ENCODE results near the gene NR5A2. TPM values are rescaled to one million over a fixed set of nuclear protein-coding genes. Genes with fewer than 3 reads are reported as not detected.
A peak's percentile ranks its signal among the peaks of the same experiment; 100 is the strongest.

NR5A2 gene
- total RNA-seq, 1 experiment from 2014 or later = 2.1 TPM

- DNase-seq = no peak
- Histone ChIP-seq H3K36me3 (ENCODE audit: low read depth) (no peaks in the 10 kb centered on the region), H4K20me1 (ENCODE audit: insufficient read depth) (no peaks in the 10 kb centered on the region), H3K27me3 (ENCODE audit: insufficient read depth, low read depth) (no peaks in the 10 kb centered on the region), H3K79me2 (ENCODE audit: low read depth) (no peaks in the 10 kb centered on the region), H3K9me2 (ENCODE audit: insufficient read depth) (no peaks in the 10 kb centered on the region), H3K9me3 (ENCODE audit: insufficient read depth, low read depth) (0 out of 2 replicates have a peak, but pooled peaks cover 4% of the 10 kb centered on the region), H3K4me1 (replicated peaks; ENCODE audit: insufficient read depth) (peaks cover 37% of the 10 kb centered on the region), H3K4me3 (no peak overlapping the region), H3K27ac (peak overlapping the region; percentile 53; the same call in 1 of the 2 replicates), H3K4me2 (peak overlapping the region; percentile 45), H2AFZ (no peak overlapping the region), H3F3A (ENCODE audit: insufficient read depth, low read depth) (peaks cover 32% of the 10 kb centered on the region)
- BruUV-seq (replicated peaks) = no TSS peak
- intact Hi-C loops (cut with micrococcal nuclease; ENCODE audit: unreplicated experiment) = no loop called here
- CTCF ChIA-PET = no interaction called here
- TF ChIP-seq EZH2 (IDR thresholded peaks at IDR 0.05; ENCODE audit: low read depth) (no peak), CTCF (conservative IDR thresholded peaks at IDR 0.05) (no peak)
- POLR2A ChIA-PET (ENCODE audit: unreplicated experiment) = no interaction called here
These were observed 101.7 kb downstream of the NR5A2 start for GRCh38 chr1:200128944-200129879.

- intact Hi-C loops (cut with micrococcal nuclease; ENCODE audit: unreplicated experiment) = loop anchor here (5.0 to 10.0 kb wide), 2 partner anchors 174 to 443 kb away; no protein-coding TSS in a partner anchor
- H3K4me2 ChIP-seq = peak overlapping the region; percentile 45
- peak in 1 of 2 experiments; percentile 92 for DNase-seq
These were observed 103.0 kb downstream of the NR5A2 start for GRCh38 chr1:200130552-200130951.

More at GRCh38 chr1:200130552-200130951, 103.0 kb downstream of the NR5A2 start:
- TF ChIP-seq CTCF (conservative IDR thresholded peaks at IDR 0.05) = no peak
- TF ChIP-seq EZH2 (IDR thresholded peaks at IDR 0.05; ENCODE audit: low read depth) = no peak
- Histone ChIP-seq H4K20me1 (ENCODE audit: insufficient read depth) (no peaks in the 10 kb centered on the region), H3F3A (ENCODE audit: insufficient read depth, low read depth) (peaks cover 32% of the 10 kb centered on the region), H3K79me2 (ENCODE audit: low read depth) (no peaks in the 10 kb centered on the region), H3K9me3 (ENCODE audit: insufficient read depth, low read depth) (0 out of 2 replicates have a peak, but pooled peaks cover 4% of the 10 kb centered on the region), H3K4me1 (replicated peaks; ENCODE audit: insufficient read depth) (peaks cover 40% of the 10 kb centered on the region), H2AFZ (no peak overlapping the region), H3K27ac (peak overlapping the region; percentile 53), H3K9me2 (ENCODE audit: insufficient read depth) (no peaks in the 10 kb centered on the region), H3K4me3 (no peak overlapping the region), H3K36me3 (ENCODE audit: low read depth) (no peaks in the 10 kb centered on the region), H3K27me3 (ENCODE audit: insufficient read depth, low read depth) (no peaks in the 10 kb centered on the region)
- no TSS peak for BruUV-seq (replicated peaks)
- ChIA-PET CTCF (interaction anchor here (0.6 kb wide), 1 partner anchor 177 kb away, joined by 4 read pairs; no protein-coding TSS in a partner anchor), POLR2A (ENCODE audit: unreplicated experiment) (no interaction called here)

All from PC-9 (cell line).